ENCODE data around the gene TSPEAR. TPM values are rescaled to one million over a fixed set of nuclear protein-coding genes. Genes with fewer than 3 reads are reported as not detected.

Gene TSPEAR
- total RNA-seq, 1 experiment from 2014 or later: 2.1 TPM

DNA sequence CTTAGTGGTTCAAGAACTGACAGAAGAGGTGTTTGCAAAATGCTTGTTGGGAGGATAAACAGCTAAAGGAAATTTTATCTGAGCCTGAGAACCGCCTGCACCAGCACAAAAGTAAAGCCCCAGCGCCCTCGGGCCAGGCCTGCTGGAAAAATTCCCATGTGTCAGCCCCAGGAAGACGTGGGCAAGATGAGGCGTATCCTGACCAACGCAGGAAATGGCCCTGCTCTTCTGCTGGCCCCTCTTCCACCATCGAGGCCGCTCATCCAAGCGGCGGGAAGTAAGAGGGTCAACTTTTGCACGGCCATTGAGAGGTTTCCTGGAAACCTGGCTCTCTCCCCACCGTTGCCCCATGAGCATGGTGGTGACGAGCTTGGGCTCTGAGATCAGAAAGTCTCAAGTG is 216.4 kb downstream of the TSPEAR start:
- TF ChIP-seq ZNF423 (CRISPR knock-in tag; IDR thresholded peaks at IDR 0.05) (no peak), IRF2 (CRISPR knock-in tag; IDR thresholded peaks at IDR 0.05; ENCODE audit: borderline replicate concordance, low read depth) (no peak), MYBL2 (CRISPR knock-in tag; IDR thresholded peaks at IDR 0.05) (no peak), ZBTB21 (CRISPR knock-in tag; IDR thresholded peaks at IDR 0.05; ENCODE audit: borderline replicate concordance) (no peak), RELA (CRISPR knock-in tag; IDR thresholded peaks at IDR 0.05; ENCODE audit: borderline replicate concordance) (no peak), ATF1 (CRISPR knock-in tag; IDR thresholded peaks at IDR 0.05) (no peak), FOXP1 (CRISPR knock-in tag; IDR thresholded peaks at IDR 0.05; ENCODE audit: borderline replicate concordance) (no peak), NR2C2 (CRISPR knock-in tag; IDR thresholded peaks at IDR 0.05) (no peak)
- TF ChIP-seq, protein P1, sequence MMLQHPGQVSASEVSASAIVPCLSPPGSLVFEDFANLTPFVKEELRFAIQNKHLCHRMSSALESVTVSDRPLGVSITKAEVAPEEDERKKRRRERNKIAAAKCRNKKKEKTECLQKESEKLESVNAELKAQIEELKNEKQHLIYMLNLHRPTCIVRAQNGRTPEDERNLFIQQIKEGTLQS (CRISPR knock-in tag; conservative IDR thresholded peaks at IDR 0.05): no peak
- TF ChIP-seq, protein P2, sequence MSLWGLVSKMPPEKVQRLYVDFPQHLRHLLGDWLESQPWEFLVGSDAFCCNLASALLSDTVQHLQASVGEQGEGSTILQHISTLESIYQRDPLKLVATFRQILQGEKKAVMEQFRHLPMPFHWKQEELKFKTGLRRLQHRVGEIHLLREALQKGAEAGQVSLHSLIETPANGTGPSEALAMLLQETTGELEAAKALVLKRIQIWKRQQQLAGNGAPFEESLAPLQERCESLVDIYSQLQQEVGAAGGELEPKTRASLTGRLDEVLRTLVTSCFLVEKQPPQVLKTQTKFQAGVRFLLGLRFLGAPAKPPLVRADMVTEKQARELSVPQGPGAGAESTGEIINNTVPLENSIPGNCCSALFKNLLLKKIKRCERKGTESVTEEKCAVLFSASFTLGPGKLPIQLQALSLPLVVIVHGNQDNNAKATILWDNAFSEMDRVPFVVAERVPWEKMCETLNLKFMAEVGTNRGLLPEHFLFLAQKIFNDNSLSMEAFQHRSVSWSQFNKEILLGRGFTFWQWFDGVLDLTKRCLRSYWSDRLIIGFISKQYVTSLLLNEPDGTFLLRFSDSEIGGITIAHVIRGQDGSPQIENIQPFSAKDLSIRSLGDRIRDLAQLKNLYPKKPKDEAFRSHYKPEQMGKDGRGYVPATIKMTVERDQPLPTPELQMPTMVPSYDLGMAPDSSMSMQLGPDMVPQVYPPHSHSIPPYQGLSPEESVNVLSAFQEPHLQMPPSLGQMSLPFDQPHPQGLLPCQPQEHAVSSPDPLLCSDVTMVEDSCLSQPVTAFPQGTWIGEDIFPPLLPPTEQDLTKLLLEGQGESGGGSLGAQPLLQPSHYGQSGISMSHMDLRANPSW (CRISPR knock-in tag; conservative IDR thresholded peaks at IDR 0.05; ENCODE audit: low read depth): no peak
- TF ChIP-seq, protein P3, sequence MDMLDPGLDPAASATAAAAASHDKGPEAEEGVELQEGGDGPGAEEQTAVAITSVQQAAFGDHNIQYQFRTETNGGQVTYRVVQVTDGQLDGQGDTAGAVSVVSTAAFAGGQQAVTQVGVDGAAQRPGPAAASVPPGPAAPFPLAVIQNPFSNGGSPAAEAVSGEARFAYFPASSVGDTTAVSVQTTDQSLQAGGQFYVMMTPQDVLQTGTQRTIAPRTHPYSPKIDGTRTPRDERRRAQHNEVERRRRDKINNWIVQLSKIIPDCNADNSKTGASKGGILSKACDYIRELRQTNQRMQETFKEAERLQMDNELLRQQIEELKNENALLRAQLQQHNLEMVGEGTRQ (CRISPR knock-in tag; IDR thresholded peaks at IDR 0.05): no peak
- peaks cover 29% of the 10 kb centered on the region for H3K9me3 Mint-ChIP-seq
- no peak overlapping the region for H3K27ac Mint-ChIP-seq
- peaks cover 47% of the 10 kb centered on the region for H3K36me3 Mint-ChIP-seq
- DNase-seq (ENCODE audit: low spot score) (no peak), ATAC-seq (no peak)
- no peak overlapping the region for H3K4me3 Mint-ChIP-seq
- ChIA-PET POLR2A (no interaction called here), CTCF (interaction anchor here (0.9 to 1.3 kb wide), 4 partner anchors 9 to 634 kb away, joined by 3 to 4 read pairs (median 4); no protein-coding TSS in a partner anchor)
- peaks cover 39% of the 10 kb centered on the region for H3K4me1 Mint-ChIP-seq
- peaks cover 9% of the 10 kb centered on the region; the same call in 1 of the 2 replicates for H3K27me3 Mint-ChIP-seq (ENCODE audit: low read depth)

DNA sequence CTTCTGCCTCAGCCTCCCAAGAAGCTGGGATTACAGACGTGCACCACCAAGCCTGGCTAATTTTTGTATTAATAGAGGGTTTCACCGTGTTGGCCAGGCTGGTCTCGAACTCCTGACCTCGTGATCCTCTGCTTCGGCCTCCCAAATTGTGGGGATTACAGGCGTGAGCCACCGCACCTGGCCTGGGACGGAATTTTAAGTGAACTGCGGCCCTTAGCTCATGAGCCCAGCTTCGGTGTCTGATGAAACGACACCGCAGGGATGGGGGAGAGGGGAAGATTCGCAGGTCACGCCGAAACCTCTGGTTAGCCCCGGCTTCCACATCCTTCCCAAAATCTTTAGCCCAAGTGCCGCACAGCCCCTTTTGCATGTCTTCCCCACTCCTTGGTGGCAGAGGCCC is 217.0 kb downstream of the TSPEAR start:
- CTCF ChIA-PET: interaction anchor here (0.9 to 1.2 kb wide), 3 partner anchors 9 to 197 kb away, joined by 3 to 4 read pairs (median 3); no protein-coding TSS in a partner anchor
- no peak for DNase-seq (ENCODE audit: low spot score)

More for the DNA sequence above, 217.0 kb downstream of the TSPEAR start:
- Mint-ChIP-seq H3K27me3 (ENCODE audit: low read depth) (peaks cover 9% of the 10 kb centered on the region; the same call in 1 of the 2 replicates), H3K4me3 (no peak overlapping the region), H3K36me3 (peaks cover 50% of the 10 kb centered on the region), H3K4me1 (peaks cover 41% of the 10 kb centered on the region), H3K27ac (no peak overlapping the region), H3K9me3 (peaks cover 30% of the 10 kb centered on the region)
- POLR2A ChIA-PET: no interaction called here
- ATAC-seq: no peak
- TF ChIP-seq NR3C1 (CRISPR knock-in tag; conservative IDR thresholded peaks at IDR 0.05; ENCODE audit: low read depth) (no peak), CBFB (CRISPR knock-in tag; IDR thresholded peaks at IDR 0.05; ENCODE audit: low read depth) (no peak), EMX1 (CRISPR knock-in tag; IDR thresholded peaks at IDR 0.05) (no peak), TP53 (CRISPR knock-in tag; IDR thresholded peaks at IDR 0.05) (no peak), ZBTB21 (CRISPR knock-in tag; IDR thresholded peaks at IDR 0.05; ENCODE audit: borderline replicate concordance) (no peak)
- TF ChIP-seq, protein P4, sequence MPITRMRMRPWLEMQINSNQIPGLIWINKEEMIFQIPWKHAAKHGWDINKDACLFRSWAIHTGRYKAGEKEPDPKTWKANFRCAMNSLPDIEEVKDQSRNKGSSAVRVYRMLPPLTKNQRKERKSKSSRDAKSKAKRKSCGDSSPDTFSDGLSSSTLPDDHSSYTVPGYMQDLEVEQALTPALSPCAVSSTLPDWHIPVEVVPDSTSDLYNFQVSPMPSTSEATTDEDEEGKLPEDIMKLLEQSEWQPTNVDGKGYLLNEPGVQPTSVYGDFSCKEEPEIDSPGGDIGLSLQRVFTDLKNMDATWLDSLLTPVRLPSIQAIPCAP (CRISPR knock-in tag; IDR thresholded peaks at IDR 0.05): no peak
- TF ChIP-seq, protein P5, sequence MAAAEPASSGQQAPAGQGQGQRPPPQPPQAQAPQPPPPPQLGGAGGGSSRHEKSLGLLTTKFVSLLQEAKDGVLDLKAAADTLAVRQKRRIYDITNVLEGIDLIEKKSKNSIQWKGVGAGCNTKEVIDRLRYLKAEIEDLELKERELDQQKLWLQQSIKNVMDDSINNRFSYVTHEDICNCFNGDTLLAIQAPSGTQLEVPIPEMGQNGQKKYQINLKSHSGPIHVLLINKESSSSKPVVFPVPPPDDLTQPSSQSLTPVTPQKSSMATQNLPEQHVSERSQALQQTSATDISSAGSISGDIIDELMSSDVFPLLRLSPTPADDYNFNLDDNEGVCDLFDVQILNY (CRISPR knock-in tag; IDR thresholded peaks at IDR 0.05): no peak
- TF ChIP-seq, protein P6, sequence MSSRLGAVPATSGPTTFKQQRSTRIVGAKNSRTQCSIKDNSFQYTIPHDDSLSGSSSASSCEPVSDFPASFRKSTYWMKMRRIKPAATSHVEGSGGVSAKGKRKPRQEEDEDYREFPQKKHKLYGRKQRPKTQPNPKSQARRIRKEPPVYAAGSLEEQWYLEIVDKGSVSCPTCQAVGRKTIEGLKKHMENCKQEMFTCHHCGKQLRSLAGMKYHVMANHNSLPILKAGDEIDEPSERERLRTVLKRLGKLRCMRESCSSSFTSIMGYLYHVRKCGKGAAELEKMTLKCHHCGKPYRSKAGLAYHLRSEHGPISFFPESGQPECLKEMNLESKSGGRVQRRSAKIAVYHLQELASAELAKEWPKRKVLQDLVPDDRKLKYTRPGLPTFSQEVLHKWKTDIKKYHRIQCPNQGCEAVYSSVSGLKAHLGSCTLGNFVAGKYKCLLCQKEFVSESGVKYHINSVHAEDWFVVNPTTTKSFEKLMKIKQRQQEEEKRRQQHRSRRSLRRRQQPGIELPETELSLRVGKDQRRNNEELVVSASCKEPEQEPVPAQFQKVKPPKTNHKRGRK (CRISPR knock-in tag; IDR thresholded peaks at IDR 0.05; ENCODE audit: borderline replicate concordance): no peak
